Measurements from ENCODE around the gene NHLRC3.

- TF ChIP-seq, protein P1, sequence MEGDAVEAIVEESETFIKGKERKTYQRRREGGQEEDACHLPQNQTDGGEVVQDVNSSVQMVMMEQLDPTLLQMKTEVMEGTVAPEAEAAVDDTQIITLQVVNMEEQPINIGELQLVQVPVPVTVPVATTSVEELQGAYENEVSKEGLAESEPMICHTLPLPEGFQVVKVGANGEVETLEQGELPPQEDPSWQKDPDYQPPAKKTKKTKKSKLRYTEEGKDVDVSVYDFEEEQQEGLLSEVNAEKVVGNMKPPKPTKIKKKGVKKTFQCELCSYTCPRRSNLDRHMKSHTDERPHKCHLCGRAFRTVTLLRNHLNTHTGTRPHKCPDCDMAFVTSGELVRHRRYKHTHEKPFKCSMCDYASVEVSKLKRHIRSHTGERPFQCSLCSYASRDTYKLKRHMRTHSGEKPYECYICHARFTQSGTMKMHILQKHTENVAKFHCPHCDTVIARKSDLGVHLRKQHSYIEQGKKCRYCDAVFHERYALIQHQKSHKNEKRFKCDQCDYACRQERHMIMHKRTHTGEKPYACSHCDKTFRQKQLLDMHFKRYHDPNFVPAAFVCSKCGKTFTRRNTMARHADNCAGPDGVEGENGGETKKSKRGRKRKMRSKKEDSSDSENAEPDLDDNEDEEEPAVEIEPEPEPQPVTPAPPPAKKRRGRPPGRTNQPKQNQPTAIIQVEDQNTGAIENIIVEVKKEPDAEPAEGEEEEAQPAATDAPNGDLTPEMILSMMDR (IDR thresholded peaks at IDR 0.05): no peak
- TF ChIP-seq POLR2A (IDR thresholded peaks at IDR 0.05) (no peak), EP300 (IDR thresholded peaks at IDR 0.05) (no peak)
Measured at GRCh38 chr13:39016087-39016486, 22.2 kb upstream of the NHLRC3 start.
